IPS-11a (cell line): Measurements from ENCODE around the gene PDXK.

Experiments used
- H3K4me3 ChIP-seq: one replicate; pipeline ENCODE4 v1.5.1; 2013; ENCODE audit warnings: low read depth, low read length, control low read depth

The PDXK gene

GRCh38 chr21:43801006-43801783 lies 82.3 kb downstream of the PDXK start:
- no peak overlapping the region for H3K4me3 ChIP-seq

- H3K4me3 ChIP-seq: no peak overlapping the region
Observed at GRCh38 chr21:43802713-43803313, 83.9 kb downstream of the PDXK start.

GRCh38 chr21:43803558-43804300 lies 84.8 kb downstream of the PDXK start:
- H3K4me3 ChIP-seq: no peak overlapping the region

GRCh38 chr21:43805275-43805800 lies 86.4 kb downstream of the PDXK start:
- no peak overlapping the region for H3K4me3 ChIP-seq

- H3K4me3 ChIP-seq: no peak overlapping the region
Observed at GRCh38 chr21:43806017-43806710, 87.2 kb downstream of the PDXK start.

GRCh38 chr21:43808367-43808766 lies 89.4 kb downstream of the PDXK start:
- no peak overlapping the region for H3K4me3 ChIP-seq

- H3K4me3 ChIP-seq: no peak overlapping the region
Observed at GRCh38 chr21:43808832-43809251, 89.9 kb downstream of the PDXK start.

- no peak overlapping the region for H3K4me3 ChIP-seq
Observed at GRCh38 chr21:43809346-43809799, 90.4 kb downstream of the PDXK start.

- H3K4me3 ChIP-seq: no peak overlapping the region
Observed at GRCh38 chr21:43809853-43810504, 91.0 kb downstream of the PDXK start.

GRCh38 chr21:43810505-43811261 lies 91.8 kb downstream of the PDXK start:
- no peak overlapping the region for H3K4me3 ChIP-seq

- H3K4me3 ChIP-seq: no peak overlapping the region
Observed at GRCh38 chr21:43811262-43812105, 92.6 kb downstream of the PDXK start.
